GM18502 (cell line): Measurements from ENCODE around the gene DCK.
"Not testable (repeated sequence)": the region's sequence is repeated elsewhere in the genome, so short reads cannot be mapped to it uniquely, and the experiment has no call there.

Source experiments
- ATAC-seq: cut with Tn5 transposase; IDR thresholded peaks from one replicate; pipeline ENCODE4 v1.9.1; 2021; ENCODE audit warnings: mild to moderate bottlenecking; ENCODE audit not compliant: unreplicated experiment, poor library complexity

Gene DCK

DNA sequence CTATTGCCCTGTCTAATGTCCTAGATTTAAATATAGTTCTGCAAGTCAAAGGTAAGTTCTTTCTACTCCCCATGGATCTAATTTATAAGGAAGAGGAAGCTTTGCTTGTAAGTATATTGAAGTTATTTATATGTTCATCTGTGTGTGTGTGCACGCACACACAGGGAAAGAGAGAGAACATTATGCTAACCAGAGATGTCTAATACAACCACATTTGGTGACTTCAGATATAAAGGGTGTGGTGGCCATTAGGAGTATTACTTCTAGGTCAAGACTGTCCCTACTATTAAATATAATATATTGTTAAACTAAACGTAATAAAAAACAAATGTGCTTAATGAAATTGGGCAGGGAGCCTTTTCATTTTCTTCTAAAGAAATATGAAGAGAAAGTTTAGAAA, 4.1 kb downstream of the DCK start:
- ATAC-seq, result no peak

DNA sequence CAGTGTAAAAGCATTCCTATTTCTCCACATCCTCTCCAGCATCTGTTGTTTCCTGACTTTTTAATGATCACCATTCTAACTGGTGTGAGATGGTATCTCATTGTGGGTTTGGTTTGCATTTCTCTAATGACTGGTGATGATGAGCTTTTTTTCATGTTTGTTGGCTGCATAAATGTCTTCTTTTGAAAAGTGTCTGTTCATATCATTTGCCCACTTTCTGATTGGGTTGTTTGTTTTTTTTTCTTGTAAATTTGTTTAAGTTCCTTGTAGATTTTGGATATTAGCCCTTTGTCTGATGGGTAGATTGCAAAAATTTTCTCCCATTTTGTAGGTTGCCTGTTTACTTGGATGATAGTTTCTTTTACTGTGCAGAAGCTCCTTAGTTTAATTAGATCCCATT, 6.2 kb downstream of the DCK start:
- not testable (repeated sequence) for ATAC-seq

- ATAC-seq, result not testable (repeated sequence)
These were observed 7.9 kb downstream of the DCK start for GRCh38 chr4:71001363-71001762.

DNA sequence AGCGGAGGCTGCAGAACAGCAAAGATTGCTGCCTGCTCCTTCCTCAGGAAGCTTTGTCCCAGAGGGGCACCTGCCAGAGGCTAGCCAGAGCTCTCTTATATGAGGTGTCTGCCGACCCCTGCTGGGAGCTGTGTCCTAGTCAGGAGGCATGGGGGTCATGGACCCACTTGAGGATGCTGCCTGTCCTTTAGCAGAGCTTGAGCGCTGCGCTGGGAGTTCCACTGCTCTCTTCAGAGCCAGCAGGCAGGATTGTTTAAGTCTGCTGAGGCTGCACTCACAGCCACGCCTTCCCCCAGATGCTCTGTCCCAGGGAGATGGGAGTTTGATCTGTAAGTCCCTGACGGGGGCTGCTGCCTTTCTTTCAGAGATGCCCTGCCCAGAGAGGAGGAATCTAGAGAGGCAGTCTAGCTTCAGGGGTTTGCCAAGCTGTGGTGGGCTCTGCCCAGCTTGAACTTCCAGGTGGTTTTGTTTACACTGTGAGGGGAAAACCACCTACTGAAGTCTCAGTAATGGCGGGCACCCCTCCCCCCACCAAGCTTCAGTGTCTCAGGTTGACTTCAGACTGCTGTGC, 10.9 kb downstream of the DCK start:
- ATAC-seq, result peak; percentile 49

- not testable (repeated sequence) for ATAC-seq
These were observed 11.6 kb downstream of the DCK start for GRCh38 chr4:71005025-71005424.

DNA sequence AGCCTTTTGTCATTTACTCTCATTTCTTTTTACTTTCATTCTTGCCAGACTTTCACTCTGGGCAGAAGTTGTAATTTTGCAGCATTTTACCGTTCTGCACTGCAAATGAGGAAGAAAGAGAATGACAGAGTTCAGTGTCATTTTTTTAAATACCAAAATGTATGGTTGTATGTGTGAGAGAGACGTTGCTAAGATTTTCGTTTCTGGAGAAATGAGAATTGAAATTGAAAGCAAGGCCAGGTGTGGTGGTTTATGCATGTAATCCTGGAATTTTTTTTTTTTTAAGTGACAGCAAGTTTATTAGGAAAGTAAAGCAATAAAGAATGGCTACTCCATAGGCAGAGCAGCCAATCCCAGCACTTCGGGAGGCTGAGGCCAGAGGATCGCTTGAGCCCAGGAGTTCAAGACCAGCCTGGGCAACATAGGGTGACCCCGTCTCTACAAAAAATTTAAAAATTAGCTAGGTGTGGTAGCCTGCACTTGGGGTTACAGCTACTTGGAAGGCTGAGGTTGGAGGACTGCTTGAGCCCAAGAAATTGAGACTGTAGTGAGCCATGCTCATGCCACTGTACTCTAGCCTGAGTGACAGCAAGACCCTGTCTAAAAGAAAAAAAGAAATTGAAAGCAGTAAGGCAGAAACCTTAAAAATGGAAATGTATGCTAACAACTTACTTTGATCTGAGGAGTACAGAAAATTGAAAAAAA, 12.9 kb downstream of the DCK start:
- ATAC-seq, result peak; percentile 84

- no peak for ATAC-seq
These were observed 14.7 kb downstream of the DCK start for GRCh38 chr4:71008196-71008595.

DNA sequence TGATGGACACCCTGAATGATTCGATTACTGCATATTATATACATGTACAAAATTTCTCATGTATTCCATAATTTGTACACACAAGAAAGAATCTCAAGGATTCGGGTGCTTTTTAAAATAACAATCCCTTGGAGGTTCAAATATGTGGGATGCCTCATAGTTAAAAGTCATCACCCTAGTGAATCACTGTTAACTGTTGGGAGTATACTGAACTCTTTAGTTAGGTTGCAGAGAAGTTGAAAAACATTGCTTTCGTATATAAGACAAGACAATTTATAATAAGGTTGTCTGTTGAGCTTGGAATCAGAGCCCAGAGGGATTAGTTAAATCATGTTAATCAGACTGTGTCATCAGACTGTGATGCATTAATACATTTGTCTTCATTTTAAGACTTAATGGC, 15.6 kb downstream of the DCK start:
- no peak for ATAC-seq

GRCh38 chr4:71009890-71010588, 16.6 kb downstream of the DCK start:
- peak; percentile 50 for ATAC-seq

GRCh38 chr4:71011451-71011850, 18.0 kb downstream of the DCK start:
- no peak for ATAC-seq

- ATAC-seq, result not testable (repeated sequence)
These were observed 23.9 kb downstream of the DCK start for GRCh38 chr4:71017391-71017790.

- ATAC-seq, result no peak
These were observed 27.2 kb downstream of the DCK start for GRCh38 chr4:71020611-71021010.

DNA sequence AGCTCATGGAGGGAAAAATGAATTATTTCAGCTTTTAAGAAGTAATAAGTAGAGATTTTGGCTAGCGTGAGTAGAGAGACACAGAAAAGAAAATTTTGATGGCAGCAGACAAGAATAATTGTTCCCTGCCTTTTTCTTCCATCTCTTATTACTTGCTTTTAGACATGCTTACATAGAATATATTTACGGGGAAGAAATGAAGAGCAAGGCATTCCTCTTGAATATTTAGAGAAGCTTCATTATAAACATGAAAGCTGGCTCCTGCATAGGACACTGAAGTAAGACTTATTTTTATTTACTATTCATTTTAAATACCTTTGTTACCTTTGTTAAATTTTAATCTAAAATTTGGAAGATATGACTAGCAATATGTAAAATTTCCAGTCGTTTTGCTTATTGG, 32.2 kb downstream of the DCK start:
- no peak for ATAC-seq

GRCh38 chr4:71026086-71026485, 32.6 kb downstream of the DCK start:
- no peak for ATAC-seq

GRCh38 chr4:71027611-71028010, 34.2 kb downstream of the DCK start:
- ATAC-seq, result no peak

- no peak for ATAC-seq
These were observed 36.1 kb downstream of the DCK start for GRCh38 chr4:71029504-71029903.

GRCh38 chr4:71032106-71032505, 38.7 kb downstream of the DCK start:
- ATAC-seq, result not testable (repeated sequence)

- ATAC-seq, result no peak
These were observed 51.8 kb downstream of the DCK start for GRCh38 chr4:71045256-71045655.

DNA sequence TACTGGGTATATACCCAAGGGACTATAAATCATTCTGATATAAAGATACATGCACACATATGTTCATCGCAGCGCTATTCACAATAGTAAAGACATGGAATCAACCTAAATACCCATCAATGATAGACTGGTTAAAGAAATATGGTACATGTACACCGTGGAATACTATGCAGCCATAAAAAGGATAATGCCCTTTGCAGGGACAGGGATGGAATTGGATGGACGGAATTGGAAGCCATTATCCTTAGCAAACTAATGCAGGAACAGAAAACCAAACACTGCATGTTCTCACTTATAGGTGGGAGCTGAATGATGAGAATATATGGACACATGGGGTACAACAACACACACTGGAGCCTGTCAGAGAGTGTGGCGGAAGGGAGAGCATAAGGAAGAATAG, 55.9 kb downstream of the DCK start:
- no peak for ATAC-seq

DNA sequence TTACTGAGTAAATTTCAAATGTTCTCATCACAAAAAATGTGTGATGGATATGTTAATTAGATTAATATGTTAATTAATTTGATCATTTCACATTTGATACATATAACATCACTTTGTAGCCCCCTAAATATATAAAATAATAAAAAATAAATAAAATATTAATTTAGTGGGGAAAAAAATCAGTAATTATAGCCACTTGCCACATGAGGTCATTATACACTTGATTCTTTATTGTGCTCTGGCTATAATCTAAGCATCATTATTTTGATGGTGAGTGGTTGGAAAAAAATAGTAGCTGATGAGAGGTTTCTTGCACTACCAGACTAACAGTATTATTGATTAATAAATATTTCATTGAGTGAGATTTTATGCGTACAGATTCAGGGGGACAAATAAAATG, 57.4 kb downstream of the DCK start:
- no peak for ATAC-seq

DNA sequence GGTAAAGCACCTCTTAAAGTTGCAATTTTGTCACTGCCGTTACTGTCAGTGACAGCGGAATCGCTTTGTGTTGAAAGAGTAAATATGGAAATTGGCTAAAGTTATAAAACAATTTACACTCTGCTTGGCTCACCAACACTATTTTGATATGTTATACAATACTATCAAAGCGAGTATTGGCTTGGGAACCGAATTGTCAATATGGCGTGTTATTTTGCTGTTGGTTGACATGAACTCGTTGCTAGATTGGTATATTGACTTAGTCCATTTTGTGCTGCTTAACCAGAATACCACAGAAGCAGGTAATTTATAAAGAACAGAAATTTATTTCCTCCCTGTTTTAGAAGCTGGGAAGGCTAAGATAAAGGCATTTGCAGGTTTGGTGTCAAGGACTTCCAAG, 58.6 kb downstream of the DCK start:
- no peak for ATAC-seq

GRCh38 chr4:71052716-71053115, 59.3 kb downstream of the DCK start:
- ATAC-seq, result no peak
